ENCODE measurements around the gene CA5A. TPM values are rescaled to one million over a fixed set of nuclear protein-coding genes. Genes with fewer than 3 reads are reported as not detected.
"Not testable (repeated sequence)": the region's sequence is repeated elsewhere in the genome, so short reads cannot be mapped to it uniquely, and the experiment has no call there.

CA5A gene
- total and polyA plus RNA-seq, 4 donors = 0.63 TPM; not detected in 3

DNA sequence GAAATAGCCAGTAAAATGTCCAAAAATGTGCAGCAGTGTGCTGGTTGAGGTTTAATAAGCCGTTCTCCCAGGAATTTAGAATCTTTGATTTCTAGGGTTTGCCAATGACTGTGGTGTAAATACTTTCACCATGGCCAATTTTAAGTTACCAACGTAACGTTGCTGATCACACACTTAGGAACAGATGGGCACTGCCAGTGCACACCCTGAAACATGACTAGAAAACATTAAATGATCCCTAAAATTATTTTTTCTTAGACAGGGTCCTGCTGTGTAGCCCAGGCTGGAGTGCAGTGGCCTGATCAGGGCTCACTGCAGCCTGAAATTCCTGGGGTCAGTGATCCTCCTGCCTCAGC, 3.2 kb downstream of the CA5A start:
- Histone ChIP-seq H3K27me3 (ENCODE audit: control insufficient read depth in 1 of 2, insufficient read depth in 2 of 2, low read length in 1 of 2) (no peaks in the 10 kb centered on the region), H3K4me1 (ENCODE audit: control insufficient read depth in 1 of 2, insufficient read depth in 2 of 2, low read length in 2 of 2) (no peaks in the 10 kb centered on the region), H3K36me3 (ENCODE audit: control insufficient read depth in 1 of 2, insufficient read depth in 2 of 2, low read length in 1 of 2) (no peaks in the 10 kb centered on the region), H3K27ac (ENCODE audit: low read depth in 1 of 2, low read length in 2 of 2) (no peak overlapping the region), H3K4me3 (ENCODE audit: low read length in 2 of 2) (no peak overlapping the region), H3K9me3 (ENCODE audit: control insufficient read depth, low read length) (no peaks in the 10 kb centered on the region)
- ATAC-seq (ENCODE audit: low FRiP score) = no peak
- intact Hi-C loops (cut with DNase I) = no loop called here
- DNase-seq = no peak
- 89 to 91% methylated on average over 3 of the region's 3 CpGs for WGBS, 2 donors

DNA sequence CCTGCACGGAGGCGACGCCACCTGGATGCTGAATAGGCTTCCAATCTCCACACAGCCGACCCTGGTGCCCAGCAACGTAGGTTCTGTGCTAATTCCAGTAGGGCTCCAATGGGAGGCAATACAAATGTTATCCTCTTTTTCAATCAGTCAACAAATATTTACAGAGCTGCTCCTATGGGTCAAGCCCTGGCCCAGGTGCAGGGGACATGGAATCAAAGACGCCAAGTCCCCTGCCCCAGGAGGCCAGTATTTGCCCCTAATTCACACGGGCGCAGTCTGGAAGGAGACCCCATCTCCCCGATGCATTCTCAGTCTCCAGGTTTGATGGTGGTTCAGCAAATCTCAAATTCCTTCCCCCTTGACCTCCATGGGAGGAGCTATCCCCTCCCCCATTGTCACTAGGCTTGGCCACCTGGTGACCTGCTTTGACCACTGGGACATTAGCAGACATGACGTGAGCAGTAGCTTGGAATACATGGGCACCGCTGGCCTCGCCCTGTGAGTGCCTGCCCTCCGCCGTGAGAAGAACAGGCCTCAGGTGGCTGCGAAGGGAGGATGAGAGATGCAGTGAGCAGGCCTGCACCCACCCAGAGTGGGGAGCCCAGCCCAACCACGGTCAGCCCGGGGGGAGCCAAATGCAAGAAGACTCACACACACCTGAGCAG, 3.7 kb downstream of the CA5A start:
- H3K4me1 ChIP-seq (ENCODE audit: control insufficient read depth in 1 of 2, insufficient read depth in 2 of 2, low read length in 2 of 2); H3K4me3 ChIP-seq (ENCODE audit: low read length in 2 of 2); ATAC-seq (ENCODE audit: low FRiP score); H3K27me3 ChIP-seq (ENCODE audit: control insufficient read depth in 1 of 2, insufficient read depth in 2 of 2, low read length in 1 of 2); H3K36me3 ChIP-seq (ENCODE audit: control insufficient read depth in 1 of 2, insufficient read depth in 2 of 2, low read length in 1 of 2); intact Hi-C loops (cut with DNase I); DNase-seq; H3K27ac ChIP-seq (ENCODE audit: low read depth in 1 of 2, low read length in 2 of 2); H3K9me3 ChIP-seq (ENCODE audit: control insufficient read depth, low read length): not testable (repeated sequence)
- 93 to 95% methylated on average over 17 of the region's 17 CpGs for WGBS, 2 donors

DNA sequence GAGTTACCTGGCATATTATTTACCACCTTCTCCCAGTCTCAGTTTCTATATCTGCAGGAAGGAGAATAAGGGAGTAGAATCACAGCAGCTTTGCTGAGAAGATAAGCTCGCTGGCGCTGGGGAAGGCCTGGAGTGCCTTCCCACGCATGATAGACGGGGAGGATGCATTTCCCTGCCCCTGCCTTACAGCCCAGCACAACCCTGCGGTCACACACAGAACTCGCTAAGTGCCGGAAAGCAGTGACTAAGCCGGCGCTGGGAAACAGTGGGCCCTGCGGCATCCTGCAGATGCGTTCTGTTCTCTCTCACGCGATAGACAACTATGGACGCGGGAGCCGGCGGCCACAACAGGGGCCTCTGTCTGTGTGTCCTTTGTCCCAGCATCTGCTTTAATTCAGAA, 4.8 kb downstream of the CA5A start:
- Histone ChIP-seq H3K27me3 (ENCODE audit: control insufficient read depth in 1 of 2, insufficient read depth in 2 of 2, low read length in 1 of 2) (no peaks in the 10 kb centered on the region), H3K4me3 (ENCODE audit: low read length in 2 of 2) (no peak overlapping the region), H3K9me3 (ENCODE audit: control insufficient read depth, low read length) (no peaks in the 10 kb centered on the region), H3K27ac (ENCODE audit: low read depth in 1 of 2, low read length in 2 of 2) (no peak overlapping the region), H3K4me1 (ENCODE audit: control insufficient read depth in 1 of 2, insufficient read depth in 2 of 2, low read length in 2 of 2) (no peaks in the 10 kb centered on the region), H3K36me3 (ENCODE audit: control insufficient read depth in 1 of 2, insufficient read depth in 2 of 2, low read length in 1 of 2) (no peaks in the 10 kb centered on the region)
- intact Hi-C loops (cut with DNase I) = no loop called here
- WGBS, 2 donors = 88 to 91% methylated on average over 17 of the region's 17 CpGs
- DNase-seq (no peak), ATAC-seq (ENCODE audit: low FRiP score) (no peak)

DNA sequence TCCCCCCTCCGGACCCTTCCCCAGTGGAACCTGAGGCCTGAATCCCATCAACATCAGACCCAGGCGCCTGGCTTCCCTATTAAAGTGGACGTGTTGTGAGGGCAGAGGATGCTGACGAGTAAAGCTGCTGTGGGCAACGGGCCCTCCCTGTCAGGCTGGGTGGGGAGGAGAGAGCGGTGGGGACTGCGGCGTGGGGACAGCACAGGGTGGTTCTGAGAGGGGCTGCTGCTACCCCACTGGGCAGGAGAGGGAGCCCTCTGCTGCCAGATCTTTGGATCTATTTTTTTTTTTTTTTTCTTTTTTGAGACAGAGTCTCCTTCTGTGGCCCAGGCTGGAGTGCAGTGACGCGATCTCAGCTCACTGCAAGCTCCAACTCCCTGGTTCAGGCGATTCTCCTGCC, 5.9 kb downstream of the CA5A start:
- Histone ChIP-seq H3K4me3 (ENCODE audit: low read length in 2 of 2) (no peak overlapping the region), H3K36me3 (ENCODE audit: control insufficient read depth in 1 of 2, insufficient read depth in 2 of 2, low read length in 1 of 2) (no peaks in the 10 kb centered on the region), H3K27me3 (ENCODE audit: control insufficient read depth in 1 of 2, insufficient read depth in 2 of 2, low read length in 1 of 2) (no peaks in the 10 kb centered on the region), H3K27ac (ENCODE audit: low read depth in 1 of 2, low read length in 2 of 2) (no peak overlapping the region), H3K9me3 (ENCODE audit: control insufficient read depth, low read length) (no peaks in the 10 kb centered on the region), H3K4me1 (ENCODE audit: control insufficient read depth in 1 of 2, insufficient read depth in 2 of 2, low read length in 2 of 2) (no peaks in the 10 kb centered on the region)
- WGBS, 2 donors = 54 to 55% methylated on average over 11 of the region's 11 CpGs
- DNase-seq = no peak
- intact Hi-C loops (cut with DNase I) = no loop called here
- ATAC-seq (ENCODE audit: low FRiP score) = no peak

DNA sequence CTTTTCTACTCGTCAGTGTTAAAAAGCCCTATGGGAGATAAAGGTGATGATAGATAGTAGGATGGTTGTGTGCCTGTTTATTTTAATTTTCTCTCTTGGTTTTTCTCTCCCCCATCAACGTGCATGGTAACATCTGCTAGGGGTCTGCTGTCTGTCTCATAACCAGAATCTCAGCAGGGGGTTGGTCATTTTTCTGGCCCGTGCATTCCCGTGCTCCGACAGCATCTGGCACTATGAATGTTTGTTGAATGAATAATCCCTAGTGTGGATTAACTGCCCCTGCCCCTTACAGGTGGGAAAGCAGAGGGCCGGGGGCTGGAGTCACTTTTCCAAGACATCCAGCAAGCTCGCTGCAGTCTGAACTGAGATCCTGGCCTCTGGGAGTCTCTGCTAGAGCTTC, 6.3 kb downstream of the CA5A start:
- Histone ChIP-seq H3K36me3 (ENCODE audit: control insufficient read depth in 1 of 2, insufficient read depth in 2 of 2, low read length in 1 of 2) (no peaks in the 10 kb centered on the region), H3K27me3 (ENCODE audit: control insufficient read depth in 1 of 2, insufficient read depth in 2 of 2, low read length in 1 of 2) (no peaks in the 10 kb centered on the region), H3K9me3 (ENCODE audit: control insufficient read depth, low read length) (no peaks in the 10 kb centered on the region), H3K4me3 (ENCODE audit: low read length in 2 of 2) (no peak overlapping the region), H3K4me1 (ENCODE audit: control insufficient read depth in 1 of 2, insufficient read depth in 2 of 2, low read length in 2 of 2) (no peaks in the 10 kb centered on the region), H3K27ac (ENCODE audit: low read depth in 1 of 2, low read length in 2 of 2) (no peak overlapping the region)
- intact Hi-C loops (cut with DNase I) = no loop called here
- WGBS, 2 donors = 40 to 52% methylated on average over 7 of the region's 7 CpGs
- DNase-seq (no peak), ATAC-seq (ENCODE audit: low FRiP score) (no peak)

DNA sequence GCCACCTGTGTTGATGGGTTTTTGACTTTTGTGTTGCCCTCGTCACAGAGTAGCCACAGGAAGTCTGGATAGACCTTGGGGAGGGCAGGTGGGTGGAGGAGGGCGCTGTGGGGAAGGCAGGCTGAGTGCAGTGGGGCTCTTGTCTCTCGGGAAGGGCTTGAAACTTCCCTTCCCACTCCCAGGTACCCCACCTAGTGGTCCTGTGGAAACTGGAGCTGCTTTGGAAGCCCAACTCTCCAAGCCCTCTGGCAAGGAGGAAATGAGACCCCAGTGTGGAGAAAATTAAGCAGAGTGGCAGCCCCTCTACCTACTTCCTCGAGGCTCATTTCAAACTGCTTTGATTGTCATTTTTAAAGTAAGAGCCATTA, 9.2 kb downstream of the CA5A start:
- WGBS, 2 donors = 37 to 48% methylated on average over 4 of the region's 4 CpGs
- Histone ChIP-seq H3K36me3 (ENCODE audit: control insufficient read depth in 1 of 2, insufficient read depth in 2 of 2, low read length in 1 of 2) (no peaks in the 10 kb centered on the region), H3K4me1 (ENCODE audit: control insufficient read depth in 1 of 2, insufficient read depth in 2 of 2, low read length in 2 of 2) (no peaks in the 10 kb centered on the region), H3K27ac (ENCODE audit: low read depth in 1 of 2, low read length in 2 of 2) (no peak overlapping the region), H3K9me3 (ENCODE audit: control insufficient read depth, low read length) (no peaks in the 10 kb centered on the region), H3K4me3 (ENCODE audit: low read length in 2 of 2) (no peak overlapping the region), H3K27me3 (ENCODE audit: control insufficient read depth in 1 of 2, insufficient read depth in 2 of 2, low read length in 1 of 2) (no peaks in the 10 kb centered on the region)
- intact Hi-C loops (cut with DNase I) = no loop called here
- no peak for DNase-seq
- no peak for ATAC-seq (ENCODE audit: low FRiP score)

DNA sequence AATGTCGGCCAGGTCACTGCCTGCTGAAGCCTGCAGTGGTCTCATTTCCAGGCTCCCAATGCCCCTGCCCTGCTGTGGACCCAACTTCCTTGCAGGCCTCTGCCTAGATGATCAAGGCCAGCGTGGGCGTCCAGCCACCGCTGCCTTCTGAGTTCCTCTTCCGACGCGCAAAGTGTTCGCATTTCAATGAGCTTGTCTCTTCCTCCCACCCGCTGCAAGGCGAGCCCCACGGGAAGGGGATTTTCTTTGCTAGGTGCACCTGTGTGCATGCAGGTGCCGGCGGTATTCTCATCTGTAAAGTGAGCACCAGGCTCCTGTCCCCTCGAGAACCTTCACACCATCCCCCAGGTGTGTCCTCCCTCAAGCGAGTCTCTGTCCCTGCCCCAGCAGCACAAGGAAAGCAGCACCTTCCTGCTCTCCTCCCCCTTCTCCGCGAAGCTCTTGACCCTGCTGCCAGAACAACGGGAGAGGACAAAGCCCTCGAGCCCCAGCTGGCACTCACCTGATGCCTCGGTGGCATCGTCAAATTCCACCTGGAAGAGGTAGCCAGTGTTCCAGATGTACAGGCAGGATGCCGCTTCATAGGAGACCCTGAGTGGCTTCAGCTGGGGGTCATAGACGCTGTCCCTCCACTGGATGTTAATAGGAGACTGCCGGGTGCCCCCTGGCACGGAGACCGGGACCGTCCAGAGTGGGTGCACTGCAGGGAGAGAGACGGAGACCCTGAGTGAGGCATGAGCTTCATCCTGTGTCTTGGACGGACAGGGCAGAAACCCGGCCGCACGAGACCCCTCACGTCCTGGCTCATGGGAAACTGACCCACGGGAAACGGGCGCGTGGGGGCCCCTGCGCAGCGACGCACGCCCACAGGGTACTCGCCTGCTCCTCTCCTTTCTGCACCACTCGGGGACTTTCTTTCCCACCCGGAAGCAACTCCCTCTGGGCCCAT, 9.8 kb downstream of the CA5A start:
- no peak overlapping the region for H3K27ac ChIP-seq (ENCODE audit: low read depth in 1 of 2, low read length in 2 of 2)
- no peaks in the 10 kb centered on the region for H3K4me1 ChIP-seq (ENCODE audit: control insufficient read depth in 1 of 2, insufficient read depth in 2 of 2, low read length in 2 of 2)
- 78% methylated on average over 44 of the region's 44 CpGs for WGBS, 2 donors
- no peak for DNase-seq
- H3K36me3 ChIP-seq (ENCODE audit: control insufficient read depth in 1 of 2, insufficient read depth in 2 of 2, low read length in 1 of 2) = no peaks in the 10 kb centered on the region
- ATAC-seq (ENCODE audit: low FRiP score) = no peak
- intact Hi-C loops (cut with DNase I) = no loop called here
- no peaks in the 10 kb centered on the region for H3K27me3 ChIP-seq (ENCODE audit: control insufficient read depth in 1 of 2, insufficient read depth in 2 of 2, low read length in 1 of 2)
- no peak overlapping the region for H3K4me3 ChIP-seq (ENCODE audit: low read length in 2 of 2)
- no peaks in the 10 kb centered on the region for H3K9me3 ChIP-seq (ENCODE audit: control insufficient read depth, low read length)

DNA sequence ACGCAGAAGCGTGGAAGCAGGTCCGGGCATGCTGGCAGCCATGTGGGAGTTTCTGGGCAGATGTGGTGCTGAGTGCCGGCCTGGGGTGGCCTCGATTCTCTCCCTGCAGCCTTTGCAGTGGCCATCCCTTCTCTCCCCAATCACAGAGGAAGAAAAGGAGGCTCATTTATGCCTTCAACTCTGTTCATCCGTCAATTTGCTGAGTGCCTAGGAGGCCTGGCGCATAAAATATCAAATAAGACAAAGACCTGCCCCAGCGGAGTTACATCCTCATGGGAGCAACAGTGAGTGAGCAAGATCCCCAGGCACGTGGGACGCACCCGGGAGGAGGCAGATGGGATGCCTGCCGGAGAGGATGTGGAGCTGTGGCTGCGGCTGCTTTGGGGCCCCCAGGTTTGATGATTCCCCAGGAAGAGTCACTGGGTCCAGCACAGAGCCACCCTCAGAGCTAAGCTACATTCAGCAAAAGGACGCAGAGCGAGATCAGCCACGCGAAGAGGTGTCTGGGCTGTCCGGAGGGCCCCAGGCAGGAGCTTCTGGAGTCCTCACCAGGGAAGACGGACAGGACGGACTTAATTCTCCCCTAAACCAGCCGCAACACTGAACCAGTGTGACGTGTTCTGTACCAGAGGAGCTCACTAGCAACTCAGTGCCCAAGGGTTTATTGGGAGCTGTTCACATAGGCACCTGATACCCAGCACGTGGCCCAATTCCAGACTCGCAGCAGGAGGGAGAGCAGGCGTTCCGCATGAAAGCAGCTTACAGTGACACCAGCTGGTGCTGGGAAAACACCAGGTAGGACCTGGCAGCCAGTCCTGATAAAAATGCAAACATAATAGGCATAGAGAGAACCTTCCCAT, 11.3 kb downstream of the CA5A start:
- ATAC-seq (ENCODE audit: low FRiP score) (no peak), DNase-seq (no peak)
- Histone ChIP-seq H3K4me1 (ENCODE audit: control insufficient read depth in 1 of 2, insufficient read depth in 2 of 2, low read length in 2 of 2) (no peaks in the 10 kb centered on the region), H3K27ac (ENCODE audit: low read depth in 1 of 2, low read length in 2 of 2) (no peak overlapping the region), H3K4me3 (ENCODE audit: low read length in 2 of 2) (no peak overlapping the region), H3K27me3 (ENCODE audit: control insufficient read depth in 1 of 2, insufficient read depth in 2 of 2, low read length in 1 of 2) (no peaks in the 10 kb centered on the region), H3K36me3 (ENCODE audit: control insufficient read depth in 1 of 2, insufficient read depth in 2 of 2, low read length in 1 of 2) (no peaks in the 10 kb centered on the region), H3K9me3 (ENCODE audit: control insufficient read depth, low read length) (no peaks in the 10 kb centered on the region)
- WGBS, 2 donors = 80 to 81% methylated on average over 26 of the region's 26 CpGs
- intact Hi-C loops (cut with DNase I) = no loop called here
